ENCODE results near the gene NRG4.
"Not testable (repeated sequence)": the region's sequence is repeated elsewhere in the genome, so short reads cannot be mapped to it uniquely, and the experiment has no call there.

The NRG4 gene

GRCh38 chr15:75989045-75989444 is 23.2 kb downstream of the NRG4 start:
- H3K4me1 ChIP-seq (ENCODE audit: insufficient read depth, low read length, severe bottlenecking) = no peaks in the 10 kb centered on the region
- no peaks in the 10 kb centered on the region for H3K36me3 ChIP-seq (ENCODE audit: insufficient read depth, low read length)
- no peak overlapping the region for H3K4me3 ChIP-seq (ENCODE audit: low read depth, low read length, poor library complexity, severe bottlenecking)
- TF ChIP-seq, protein P1, sequence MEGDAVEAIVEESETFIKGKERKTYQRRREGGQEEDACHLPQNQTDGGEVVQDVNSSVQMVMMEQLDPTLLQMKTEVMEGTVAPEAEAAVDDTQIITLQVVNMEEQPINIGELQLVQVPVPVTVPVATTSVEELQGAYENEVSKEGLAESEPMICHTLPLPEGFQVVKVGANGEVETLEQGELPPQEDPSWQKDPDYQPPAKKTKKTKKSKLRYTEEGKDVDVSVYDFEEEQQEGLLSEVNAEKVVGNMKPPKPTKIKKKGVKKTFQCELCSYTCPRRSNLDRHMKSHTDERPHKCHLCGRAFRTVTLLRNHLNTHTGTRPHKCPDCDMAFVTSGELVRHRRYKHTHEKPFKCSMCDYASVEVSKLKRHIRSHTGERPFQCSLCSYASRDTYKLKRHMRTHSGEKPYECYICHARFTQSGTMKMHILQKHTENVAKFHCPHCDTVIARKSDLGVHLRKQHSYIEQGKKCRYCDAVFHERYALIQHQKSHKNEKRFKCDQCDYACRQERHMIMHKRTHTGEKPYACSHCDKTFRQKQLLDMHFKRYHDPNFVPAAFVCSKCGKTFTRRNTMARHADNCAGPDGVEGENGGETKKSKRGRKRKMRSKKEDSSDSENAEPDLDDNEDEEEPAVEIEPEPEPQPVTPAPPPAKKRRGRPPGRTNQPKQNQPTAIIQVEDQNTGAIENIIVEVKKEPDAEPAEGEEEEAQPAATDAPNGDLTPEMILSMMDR (IDR thresholded peaks at IDR 0.05; ENCODE audit: low read length) = no peak
- TF ChIP-seq EZH2 (IDR thresholded peaks at IDR 0.05; ENCODE audit: borderline replicate concordance, low read length) = no peak
- no peak overlapping the region for H3K4me2 ChIP-seq (ENCODE audit: low read length)
- no peaks in the 10 kb centered on the region for H4K20me1 ChIP-seq (ENCODE audit: insufficient read depth, low read length)
- H3K9me2 ChIP-seq (ENCODE audit: low read depth, low read length) = no peaks in the 10 kb centered on the region
- H3K27me3 ChIP-seq (ENCODE audit: insufficient read depth, low read length) = no peaks in the 10 kb centered on the region
- no peak overlapping the region for H3K27ac ChIP-seq (ENCODE audit: low read depth, low read length, poor library complexity, severe bottlenecking)
- H3K9me3 ChIP-seq (ENCODE audit: low read length) = no peaks in the 10 kb centered on the region
- no peak overlapping the region for H3K9ac ChIP-seq (ENCODE audit: low read length)
- H3K79me2 ChIP-seq (ENCODE audit: insufficient read depth, low read length) = no peaks in the 10 kb centered on the region
- no peaks in the 10 kb centered on the region for H3F3A ChIP-seq (ENCODE audit: insufficient read depth, low read length)
- no peak overlapping the region for H2AFZ ChIP-seq (ENCODE audit: low read length)

DNA sequence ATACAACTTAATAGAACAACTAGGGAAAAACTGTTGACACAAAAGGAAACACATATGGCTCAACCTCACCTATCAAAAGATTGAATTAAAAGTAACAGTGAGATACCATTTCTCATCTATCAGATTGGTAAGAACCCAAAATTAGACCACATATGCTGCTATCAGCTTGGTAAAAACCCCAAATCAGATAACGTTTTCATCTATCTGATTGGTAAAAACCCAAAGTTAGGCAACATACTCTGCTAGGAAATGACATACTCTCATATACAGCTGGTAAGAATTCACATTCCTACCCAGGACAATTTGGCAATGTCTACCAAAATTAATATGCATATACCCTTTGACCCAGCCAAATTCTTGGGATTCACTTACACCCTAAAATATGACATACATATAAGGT is 26.3 kb downstream of the NRG4 start:
- no peaks in the 10 kb centered on the region for H3K4me1 ChIP-seq (ENCODE audit: insufficient read depth, low read length, severe bottlenecking)
- H3K79me2 ChIP-seq (ENCODE audit: insufficient read depth, low read length) = no peaks in the 10 kb centered on the region
- H4K20me1 ChIP-seq (ENCODE audit: insufficient read depth, low read length) = no peaks in the 10 kb centered on the region
- H3K4me2 ChIP-seq (ENCODE audit: low read length) = no peak overlapping the region
- H3K9me2 ChIP-seq (ENCODE audit: low read depth, low read length) = no peaks in the 10 kb centered on the region
- no peak overlapping the region for H2AFZ ChIP-seq (ENCODE audit: low read length)
- H3K9ac ChIP-seq (ENCODE audit: low read length) = no peak overlapping the region
- no peaks in the 10 kb centered on the region for H3K9me3 ChIP-seq (ENCODE audit: low read length)
- H3K36me3 ChIP-seq (ENCODE audit: insufficient read depth, low read length) = no peaks in the 10 kb centered on the region
- TF ChIP-seq EZH2 (IDR thresholded peaks at IDR 0.05; ENCODE audit: borderline replicate concordance, low read length) = no peak
- TF ChIP-seq, protein P1 (IDR thresholded peaks at IDR 0.05; ENCODE audit: low read length) = no peak
- no peak overlapping the region for H3K4me3 ChIP-seq (ENCODE audit: low read depth, low read length, poor library complexity, severe bottlenecking)
- no peak overlapping the region for H3K27ac ChIP-seq (ENCODE audit: low read depth, low read length, poor library complexity, severe bottlenecking)
- H3F3A ChIP-seq (ENCODE audit: insufficient read depth, low read length) = no peaks in the 10 kb centered on the region
- H3K27me3 ChIP-seq (ENCODE audit: insufficient read depth, low read length) = no peaks in the 10 kb centered on the region

GRCh38 chr15:75984706-75985105 is 27.5 kb downstream of the NRG4 start:
- not testable (repeated sequence) for H3K9ac ChIP-seq (ENCODE audit: low read length); H3K36me3 ChIP-seq (ENCODE audit: insufficient read depth, low read length); H3K4me2 ChIP-seq (ENCODE audit: low read length); H3K79me2 ChIP-seq (ENCODE audit: insufficient read depth, low read length); H3K4me1 ChIP-seq (ENCODE audit: insufficient read depth, low read length, severe bottlenecking); H4K20me1 ChIP-seq (ENCODE audit: insufficient read depth, low read length); H3F3A ChIP-seq (ENCODE audit: insufficient read depth, low read length); H3K9me3 ChIP-seq (ENCODE audit: low read length); H3K27ac ChIP-seq (ENCODE audit: low read depth, low read length, poor library complexity, severe bottlenecking); H3K4me3 ChIP-seq (ENCODE audit: low read depth, low read length, poor library complexity, severe bottlenecking); H2AFZ ChIP-seq (ENCODE audit: low read length); H3K27me3 ChIP-seq (ENCODE audit: insufficient read depth, low read length); H3K9me2 ChIP-seq (ENCODE audit: low read depth, low read length)

DNA sequence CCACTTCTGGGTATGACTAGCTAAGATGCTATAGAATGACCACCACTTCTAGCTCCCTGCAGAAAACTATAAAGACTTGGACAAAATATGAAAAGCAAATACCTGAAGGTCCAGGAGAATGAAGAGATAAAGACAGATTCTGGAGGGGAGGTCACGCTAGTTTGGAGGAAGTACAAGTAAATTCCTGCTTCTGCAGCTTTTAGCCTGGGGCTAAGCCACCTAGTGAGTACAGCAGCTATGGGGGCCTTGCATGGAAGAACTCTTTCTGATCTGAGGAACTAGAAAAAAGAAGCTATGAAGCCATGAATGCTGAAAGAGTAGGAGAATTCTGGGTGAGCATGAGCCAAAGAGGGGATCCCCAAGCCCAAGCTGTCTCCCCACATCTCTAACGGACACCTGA is 29.8 kb downstream of the NRG4 start:
- Histone ChIP-seq H3K9ac (ENCODE audit: low read length) (no peak overlapping the region), H3K9me3 (ENCODE audit: low read length) (no peaks in the 10 kb centered on the region), H3F3A (ENCODE audit: insufficient read depth, low read length) (no peaks in the 10 kb centered on the region), H3K27ac (ENCODE audit: low read depth, low read length, poor library complexity, severe bottlenecking) (no peak overlapping the region), H3K4me2 (ENCODE audit: low read length) (no peak overlapping the region), H4K20me1 (ENCODE audit: insufficient read depth, low read length) (no peaks in the 10 kb centered on the region), H3K4me1 (ENCODE audit: insufficient read depth, low read length, severe bottlenecking) (no peaks in the 10 kb centered on the region), H2AFZ (ENCODE audit: low read length) (no peak overlapping the region), H3K9me2 (ENCODE audit: low read depth, low read length) (no peaks in the 10 kb centered on the region), H3K4me3 (ENCODE audit: low read depth, low read length, poor library complexity, severe bottlenecking) (no peak overlapping the region), H3K36me3 (ENCODE audit: insufficient read depth, low read length) (no peaks in the 10 kb centered on the region), H3K27me3 (ENCODE audit: insufficient read depth, low read length) (no peaks in the 10 kb centered on the region), H3K79me2 (ENCODE audit: insufficient read depth, low read length) (no peaks in the 10 kb centered on the region)
- TF ChIP-seq EZH2 (IDR thresholded peaks at IDR 0.05; ENCODE audit: borderline replicate concordance, low read length) = no peak
- TF ChIP-seq, protein P1 (IDR thresholded peaks at IDR 0.05; ENCODE audit: low read length) = no peak

Measured in OCI-LY1 (cell line).